Measurements from ENCODE around the gene CCDC171. TPM values are rescaled to one million over a fixed set of nuclear protein-coding genes. Genes with fewer than 3 reads are reported as not detected.
A peak's percentile ranks its signal among the peaks of the same experiment; 100 is the strongest.

The CCDC171 gene
- total RNA-seq, 6 experiments from 2014 or later: 0.42 to 0.80 (median 0.45) TPM

DNA sequence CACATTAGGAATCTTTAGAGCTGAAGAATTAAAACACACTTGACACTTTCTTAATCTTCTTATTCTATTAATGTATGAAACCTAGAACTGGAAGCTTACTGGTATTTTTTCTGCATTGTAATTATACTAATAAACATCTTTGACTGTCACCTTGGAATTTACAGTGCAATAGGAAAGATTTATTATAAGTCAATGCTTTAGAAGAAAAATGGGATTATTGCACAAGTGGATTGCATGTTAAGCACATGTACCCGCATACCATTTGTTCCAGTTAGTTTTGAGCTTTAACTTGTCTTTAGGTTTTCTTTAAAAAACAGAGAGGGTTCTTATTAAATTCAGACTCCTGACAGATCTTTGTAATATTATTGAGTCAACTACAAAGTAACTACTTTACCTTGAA is 278.5 kb downstream of the CCDC171 start:
- TF ChIP-seq POLR2A (IDR thresholded peaks at IDR 0.05): no peak
- TF ChIP-seq, protein P1, sequence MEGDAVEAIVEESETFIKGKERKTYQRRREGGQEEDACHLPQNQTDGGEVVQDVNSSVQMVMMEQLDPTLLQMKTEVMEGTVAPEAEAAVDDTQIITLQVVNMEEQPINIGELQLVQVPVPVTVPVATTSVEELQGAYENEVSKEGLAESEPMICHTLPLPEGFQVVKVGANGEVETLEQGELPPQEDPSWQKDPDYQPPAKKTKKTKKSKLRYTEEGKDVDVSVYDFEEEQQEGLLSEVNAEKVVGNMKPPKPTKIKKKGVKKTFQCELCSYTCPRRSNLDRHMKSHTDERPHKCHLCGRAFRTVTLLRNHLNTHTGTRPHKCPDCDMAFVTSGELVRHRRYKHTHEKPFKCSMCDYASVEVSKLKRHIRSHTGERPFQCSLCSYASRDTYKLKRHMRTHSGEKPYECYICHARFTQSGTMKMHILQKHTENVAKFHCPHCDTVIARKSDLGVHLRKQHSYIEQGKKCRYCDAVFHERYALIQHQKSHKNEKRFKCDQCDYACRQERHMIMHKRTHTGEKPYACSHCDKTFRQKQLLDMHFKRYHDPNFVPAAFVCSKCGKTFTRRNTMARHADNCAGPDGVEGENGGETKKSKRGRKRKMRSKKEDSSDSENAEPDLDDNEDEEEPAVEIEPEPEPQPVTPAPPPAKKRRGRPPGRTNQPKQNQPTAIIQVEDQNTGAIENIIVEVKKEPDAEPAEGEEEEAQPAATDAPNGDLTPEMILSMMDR (IDR thresholded peaks at IDR 0.05): no peak
- DNase-seq: no peak
- intact Hi-C loops (cut with DNase I): no loop called here
- Histone ChIP-seq H3K27me3 (no peaks in the 10 kb centered on the region), H3K27ac (no peak overlapping the region), H3K9me3 (no peaks in the 10 kb centered on the region), H3K36me3 (no peaks in the 10 kb centered on the region), H3K4me1 (no peaks in the 10 kb centered on the region), H3K4me3 (no peak overlapping the region)
- ATAC-seq: no peak
- WGBS (ENCODE audit: insufficient coverage, low coverage, low lambda C conversion rate, missing lambda C conversion rate): 91% methylated on average over 1 of the region's 1 CpG

DNA sequence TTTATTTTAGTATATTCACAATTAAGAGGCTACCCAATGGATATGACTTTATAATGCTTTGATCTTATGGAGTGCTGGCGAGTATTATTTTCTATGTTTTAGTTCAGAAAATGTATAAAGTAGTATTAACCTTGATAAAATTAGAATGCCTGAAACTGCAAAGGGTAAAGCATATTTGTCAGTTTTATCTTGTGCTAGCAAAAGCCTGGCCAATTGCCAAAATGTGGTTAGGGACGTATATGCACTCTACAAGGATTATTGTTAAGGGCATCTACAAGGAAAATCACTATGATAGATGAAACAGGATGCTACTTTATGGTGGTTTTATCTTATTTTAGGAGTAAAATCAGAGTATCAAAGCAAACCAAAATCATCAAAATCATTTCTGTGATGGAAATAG is 281.7 kb downstream of the CCDC171 start:
- Histone ChIP-seq H3K36me3 (no peaks in the 10 kb centered on the region), H3K4me3 (no peak overlapping the region), H3K9me3 (no peaks in the 10 kb centered on the region), H3K27me3 (no peaks in the 10 kb centered on the region), H3K4me1 (no peaks in the 10 kb centered on the region), H3K27ac (no peak overlapping the region)
- DNase-seq (no peak), ATAC-seq (no peak)
- intact Hi-C loops (cut with DNase I): no loop called here
- 42% methylated on average over 2 of the region's 2 CpGs for WGBS (ENCODE audit: insufficient coverage, low coverage, low lambda C conversion rate, missing lambda C conversion rate)
- TF ChIP-seq, protein P1 (IDR thresholded peaks at IDR 0.05): no peak
- no peak for TF ChIP-seq POLR2A (IDR thresholded peaks at IDR 0.05)

DNA sequence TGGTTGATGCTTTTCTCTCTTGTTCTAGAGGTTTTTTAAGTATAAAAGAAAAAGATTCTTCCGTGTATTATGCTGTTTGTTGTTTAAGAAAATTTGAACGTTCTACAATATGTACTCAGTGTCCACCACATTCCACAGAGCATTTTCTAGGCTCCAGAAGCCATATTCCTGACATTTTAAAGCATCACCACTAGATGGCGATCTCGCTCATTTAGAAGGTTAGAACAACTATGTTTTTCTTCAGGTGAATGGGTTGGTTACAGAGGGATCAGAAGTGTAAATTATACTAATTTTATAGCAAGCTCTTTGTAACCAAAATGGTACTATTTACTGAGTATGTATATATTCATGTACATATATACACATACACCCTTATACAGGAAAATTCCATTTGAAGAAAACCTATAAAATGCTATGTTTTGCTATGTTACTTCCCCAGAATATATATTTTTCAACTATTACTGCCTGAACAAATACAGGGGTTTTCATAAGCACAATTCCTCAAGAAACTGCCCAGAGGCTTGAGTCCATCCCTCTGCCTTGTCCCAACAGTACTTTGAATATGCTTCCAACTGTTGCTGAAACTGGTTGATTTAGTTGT is 284.3 kb downstream of the CCDC171 start:
- DNase-seq: no peak
- intact Hi-C loops (cut with DNase I): no loop called here
- Histone ChIP-seq H3K27me3 (no peaks in the 10 kb centered on the region), H3K4me1 (no peaks in the 10 kb centered on the region), H3K4me3 (no peak overlapping the region), H3K27ac (no peak overlapping the region), H3K36me3 (no peaks in the 10 kb centered on the region), H3K9me3 (no peaks in the 10 kb centered on the region)
- ATAC-seq: peak; percentile 79 to 88 (median 83)
- TF ChIP-seq, protein P1 (IDR thresholded peaks at IDR 0.05): peak; percentile 40 to 76 (median 72)
- TF ChIP-seq POLR2A (IDR thresholded peaks at IDR 0.05): no peak
- WGBS (ENCODE audit: insufficient coverage, low coverage, low lambda C conversion rate, missing lambda C conversion rate): 0% methylated on average over 4 of the region's 4 CpGs

DNA sequence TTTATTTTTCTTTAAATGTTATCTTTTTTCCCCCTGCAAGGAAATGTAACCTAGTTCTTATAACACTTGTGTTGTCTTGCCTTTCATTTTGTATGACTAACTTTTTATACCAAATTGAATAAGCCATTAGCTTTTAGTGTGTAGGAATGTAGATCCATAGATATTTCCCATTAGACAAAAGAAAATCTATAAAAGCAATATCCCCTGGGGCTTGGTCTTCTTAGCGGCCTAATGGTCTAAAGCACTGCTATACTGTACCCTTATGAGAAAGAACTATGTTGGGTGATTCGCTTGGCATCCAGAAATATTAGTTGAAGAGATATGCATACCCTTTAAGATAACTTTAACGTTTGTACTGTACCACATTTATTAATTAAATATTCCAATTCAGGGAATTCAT is 289.2 kb downstream of the CCDC171 start:
- Histone ChIP-seq H3K36me3 (no peaks in the 10 kb centered on the region), H3K9me3 (no peaks in the 10 kb centered on the region), H3K4me1 (no peaks in the 10 kb centered on the region), H3K27me3 (no peaks in the 10 kb centered on the region), H3K4me3 (no peak overlapping the region), H3K27ac (no peak overlapping the region)
- WGBS (ENCODE audit: insufficient coverage, low coverage, low lambda C conversion rate, missing lambda C conversion rate): 65% methylated on average over 3 of the region's 3 CpGs
- intact Hi-C loops (cut with DNase I): no loop called here
- DNase-seq (no peak), ATAC-seq (no peak)
- TF ChIP-seq, protein P1 (IDR thresholded peaks at IDR 0.05): no peak
- TF ChIP-seq POLR2A (IDR thresholded peaks at IDR 0.05): no peak

DNA sequence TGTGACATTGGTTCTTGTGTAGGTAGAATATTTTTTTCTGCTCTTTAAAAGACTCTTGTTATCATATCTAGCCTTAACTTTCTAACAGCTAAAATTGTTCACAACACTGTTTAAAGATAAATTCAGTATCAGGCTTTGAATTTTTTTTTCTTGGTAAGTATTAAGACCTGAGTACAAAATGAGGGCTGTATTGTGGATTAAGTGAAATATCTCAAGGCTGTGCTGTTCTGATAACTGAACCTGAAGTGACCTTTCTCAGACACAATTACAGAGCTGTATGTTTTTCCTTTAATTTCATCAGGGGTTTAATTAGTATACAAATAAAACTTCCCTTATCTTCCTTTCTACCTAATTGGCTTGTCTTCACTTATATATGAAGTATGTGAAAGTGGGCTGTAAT is 290.5 kb downstream of the CCDC171 start:
- intact Hi-C loops (cut with DNase I): no loop called here
- ATAC-seq: no peak

More for the DNA sequence above, 290.5 kb downstream of the CCDC171 start:
- Histone ChIP-seq H3K4me1 (no peaks in the 10 kb centered on the region), H3K9me3 (no peaks in the 10 kb centered on the region), H3K4me3 (no peak overlapping the region), H3K36me3 (no peaks in the 10 kb centered on the region), H3K27me3 (no peaks in the 10 kb centered on the region), H3K27ac (no peak overlapping the region)
- TF ChIP-seq POLR2A (IDR thresholded peaks at IDR 0.05): no peak
- no peak for DNase-seq

Data from right lobe of liver (tissue), 6 donors.